Stimulated activated CD8-positive, alpha-beta memory T cell treated with anti-CD3 and anti-CD28 coated beads, Interleukin-2, amount 100 ng/mL, for 48 hours (primary cell): Measurements from ENCODE around the gene PPRC1.

ENCODE experiments used
- DNase-seq, 2 donors: peaks; one replicate each; pipeline ENCODE4 v3.0.0-alpha.2; 2020; ENCODE audit warnings: low read depth in 2 of 2

PPRC1 gene, protein sequence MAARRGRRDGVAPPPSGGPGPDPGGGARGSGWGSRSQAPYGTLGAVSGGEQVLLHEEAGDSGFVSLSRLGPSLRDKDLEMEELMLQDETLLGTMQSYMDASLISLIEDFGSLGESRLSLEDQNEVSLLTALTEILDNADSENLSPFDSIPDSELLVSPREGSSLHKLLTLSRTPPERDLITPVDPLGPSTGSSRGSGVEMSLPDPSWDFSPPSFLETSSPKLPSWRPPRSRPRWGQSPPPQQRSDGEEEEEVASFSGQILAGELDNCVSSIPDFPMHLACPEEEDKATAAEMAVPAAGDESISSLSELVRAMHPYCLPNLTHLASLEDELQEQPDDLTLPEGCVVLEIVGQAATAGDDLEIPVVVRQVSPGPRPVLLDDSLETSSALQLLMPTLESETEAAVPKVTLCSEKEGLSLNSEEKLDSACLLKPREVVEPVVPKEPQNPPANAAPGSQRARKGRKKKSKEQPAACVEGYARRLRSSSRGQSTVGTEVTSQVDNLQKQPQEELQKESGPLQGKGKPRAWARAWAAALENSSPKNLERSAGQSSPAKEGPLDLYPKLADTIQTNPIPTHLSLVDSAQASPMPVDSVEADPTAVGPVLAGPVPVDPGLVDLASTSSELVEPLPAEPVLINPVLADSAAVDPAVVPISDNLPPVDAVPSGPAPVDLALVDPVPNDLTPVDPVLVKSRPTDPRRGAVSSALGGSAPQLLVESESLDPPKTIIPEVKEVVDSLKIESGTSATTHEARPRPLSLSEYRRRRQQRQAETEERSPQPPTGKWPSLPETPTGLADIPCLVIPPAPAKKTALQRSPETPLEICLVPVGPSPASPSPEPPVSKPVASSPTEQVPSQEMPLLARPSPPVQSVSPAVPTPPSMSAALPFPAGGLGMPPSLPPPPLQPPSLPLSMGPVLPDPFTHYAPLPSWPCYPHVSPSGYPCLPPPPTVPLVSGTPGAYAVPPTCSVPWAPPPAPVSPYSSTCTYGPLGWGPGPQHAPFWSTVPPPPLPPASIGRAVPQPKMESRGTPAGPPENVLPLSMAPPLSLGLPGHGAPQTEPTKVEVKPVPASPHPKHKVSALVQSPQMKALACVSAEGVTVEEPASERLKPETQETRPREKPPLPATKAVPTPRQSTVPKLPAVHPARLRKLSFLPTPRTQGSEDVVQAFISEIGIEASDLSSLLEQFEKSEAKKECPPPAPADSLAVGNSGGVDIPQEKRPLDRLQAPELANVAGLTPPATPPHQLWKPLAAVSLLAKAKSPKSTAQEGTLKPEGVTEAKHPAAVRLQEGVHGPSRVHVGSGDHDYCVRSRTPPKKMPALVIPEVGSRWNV (N-terminal part only)

DNA sequence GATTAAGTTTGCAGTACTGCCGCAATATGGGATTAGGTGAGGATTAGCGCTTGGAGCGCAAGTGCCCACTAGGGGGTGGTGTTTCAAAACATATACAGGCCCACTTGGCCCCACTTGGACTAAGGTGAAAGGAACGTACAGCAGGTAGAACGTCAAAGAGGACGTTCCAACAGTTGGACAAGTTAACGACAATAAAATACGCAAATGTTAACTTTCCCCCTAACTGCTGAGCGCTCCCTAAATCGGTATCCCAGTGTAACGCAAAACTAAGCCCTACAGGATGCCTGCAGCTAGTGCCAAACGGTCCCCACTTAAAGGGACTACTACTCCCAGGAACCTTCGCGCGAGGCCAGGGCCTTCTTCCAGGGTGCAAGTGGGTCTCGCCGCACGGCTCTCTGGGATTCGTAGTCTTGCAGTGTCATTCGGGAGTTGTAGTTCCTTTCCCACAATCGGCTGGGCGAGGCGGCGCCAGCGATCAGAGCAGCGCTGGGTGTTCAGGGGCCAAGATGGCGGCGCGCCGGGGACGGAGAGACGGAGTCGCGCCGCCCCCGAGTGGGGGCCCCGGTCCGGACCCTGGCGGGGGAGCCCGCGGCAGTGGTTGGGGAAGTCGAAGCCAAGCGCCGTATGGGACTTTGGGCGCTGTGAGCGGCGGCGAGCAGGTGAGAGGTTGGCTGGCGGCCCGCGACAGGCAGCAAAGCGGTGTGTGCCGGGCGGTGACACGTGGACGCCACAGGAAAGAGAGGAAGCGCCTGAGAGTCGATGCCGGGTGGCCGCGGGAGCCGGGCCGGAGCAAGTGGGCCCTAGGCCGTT is at the start of gene PPRC1:
TSS of gene PPRC1 (plus strand) at position 478 of the 810 bp plus-strand sequence. CDS start at position 507, 29 bp downstream.
- DNase-seq, result peak; percentile 94

DNA sequence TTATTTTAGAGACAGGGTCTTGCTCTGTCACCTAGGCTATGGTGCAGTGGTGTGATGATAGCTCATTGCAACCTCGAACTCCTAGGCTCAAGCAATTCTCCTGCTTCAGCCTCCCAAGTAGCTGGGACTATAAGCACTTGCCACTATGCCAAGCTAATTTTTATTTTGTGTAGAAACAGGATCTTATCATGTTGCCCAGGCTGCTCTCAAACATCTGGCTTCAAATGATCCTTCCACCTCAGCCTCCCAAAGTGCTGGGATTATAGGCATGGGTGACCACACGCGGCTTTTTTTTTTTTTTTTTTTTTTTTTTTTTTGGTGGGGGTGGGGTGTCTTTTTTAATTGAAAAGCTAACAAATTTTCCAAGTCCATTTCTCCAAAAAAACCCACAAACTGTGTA is 49.3 kb upstream of the PPRC1 start:
- DNase-seq, result no peak

DNA sequence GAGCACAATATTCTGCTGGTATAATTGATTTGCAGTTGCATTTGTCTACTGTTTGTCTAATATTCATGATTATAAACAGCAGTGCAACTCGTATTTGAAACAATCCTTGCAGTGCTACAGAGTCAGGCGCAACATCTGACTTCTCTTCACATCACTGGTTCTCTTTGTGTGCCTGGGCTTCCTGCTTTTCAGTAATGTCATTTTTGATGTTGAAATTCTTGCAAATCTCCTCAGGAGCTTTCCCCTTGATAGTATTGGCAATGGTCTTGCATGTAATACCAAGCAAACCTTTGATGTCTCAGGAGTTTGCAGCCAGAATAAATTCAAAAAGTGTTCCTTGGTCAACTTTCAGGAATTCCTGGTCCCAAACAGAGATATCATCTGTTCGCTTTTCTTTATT is 47.5 kb upstream of the PPRC1 start:
- no peak for DNase-seq

DNA sequence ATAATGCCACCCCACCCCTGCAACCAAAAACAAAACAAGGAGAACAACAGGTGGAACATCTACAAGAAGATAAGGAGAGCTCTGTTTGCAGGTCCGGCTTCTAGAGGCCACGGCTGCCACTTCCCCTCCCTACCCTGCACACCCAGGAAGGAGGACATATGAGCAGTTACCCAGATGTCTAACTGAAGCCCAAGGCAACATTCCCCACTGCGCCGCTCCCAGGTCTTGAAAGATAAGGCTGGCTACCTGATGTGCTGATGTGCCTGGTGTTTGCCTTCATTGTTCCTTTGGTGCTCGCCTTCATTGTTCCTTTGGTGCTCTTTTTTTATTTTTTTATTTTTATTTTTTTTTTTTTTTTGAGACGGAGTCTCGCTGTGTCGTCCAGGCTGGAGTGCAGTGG is 46.6 kb upstream of the PPRC1 start:
- no peak for DNase-seq

DNA sequence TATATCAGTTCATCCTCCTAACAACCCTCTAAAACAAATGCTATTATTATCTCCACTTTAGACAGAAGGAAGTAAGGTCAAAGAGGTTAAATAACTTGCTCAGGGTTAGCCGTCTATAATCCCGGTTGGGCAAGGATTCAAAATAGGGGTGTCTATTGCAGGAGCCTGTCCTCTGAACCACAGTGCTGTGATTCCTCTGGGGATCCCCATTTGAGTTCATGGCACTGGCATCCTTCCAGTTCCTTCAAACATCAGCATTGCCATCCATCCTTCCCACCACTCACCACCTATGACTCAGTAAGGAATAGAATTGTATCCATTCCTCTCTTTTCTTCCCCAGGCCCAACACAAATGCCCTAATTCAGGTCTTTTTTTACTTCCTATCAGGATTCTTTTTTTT is 42.1 kb upstream of the PPRC1 start:
- DNase-seq, result no peak

DNA sequence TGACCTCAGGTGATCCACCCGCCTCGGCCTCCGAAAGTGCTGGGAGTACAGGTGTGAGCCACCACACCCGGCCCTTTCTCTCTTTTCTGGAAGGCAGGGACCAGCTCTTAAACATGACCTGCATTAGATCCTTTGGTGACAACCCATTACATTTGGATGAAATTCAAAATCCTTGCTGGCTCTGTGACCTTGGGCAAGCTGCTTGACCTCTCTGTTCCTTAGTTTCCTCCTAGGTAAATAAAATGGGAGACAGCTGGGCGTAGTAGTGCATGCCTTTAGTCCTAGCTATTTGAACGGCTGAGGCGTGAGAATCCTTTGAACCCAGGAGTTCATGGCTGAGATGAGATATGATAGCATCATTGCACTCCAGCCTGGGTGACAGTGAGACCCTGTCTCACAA is 36.4 kb upstream of the PPRC1 start:
- no peak for DNase-seq

DNA sequence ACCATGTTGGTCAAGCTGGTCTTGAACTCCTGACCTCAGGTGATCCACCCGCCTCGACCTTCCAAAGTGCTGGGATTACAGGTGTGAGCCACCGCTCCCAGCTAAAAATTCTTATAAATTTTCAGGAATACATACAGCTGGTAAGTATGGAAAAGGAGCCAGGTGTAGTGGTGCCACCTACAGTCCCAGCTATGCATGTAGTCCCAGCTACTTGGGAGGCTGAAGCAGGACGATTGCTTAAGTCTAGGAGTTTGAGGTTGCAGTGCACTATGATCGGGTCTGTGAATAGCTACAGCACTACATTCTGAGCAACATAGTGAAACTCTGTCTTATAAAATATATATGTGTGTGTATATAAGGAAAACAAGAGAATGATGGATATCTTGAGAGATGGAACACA is 31.7 kb upstream of the PPRC1 start:
- no peak for DNase-seq

DNA sequence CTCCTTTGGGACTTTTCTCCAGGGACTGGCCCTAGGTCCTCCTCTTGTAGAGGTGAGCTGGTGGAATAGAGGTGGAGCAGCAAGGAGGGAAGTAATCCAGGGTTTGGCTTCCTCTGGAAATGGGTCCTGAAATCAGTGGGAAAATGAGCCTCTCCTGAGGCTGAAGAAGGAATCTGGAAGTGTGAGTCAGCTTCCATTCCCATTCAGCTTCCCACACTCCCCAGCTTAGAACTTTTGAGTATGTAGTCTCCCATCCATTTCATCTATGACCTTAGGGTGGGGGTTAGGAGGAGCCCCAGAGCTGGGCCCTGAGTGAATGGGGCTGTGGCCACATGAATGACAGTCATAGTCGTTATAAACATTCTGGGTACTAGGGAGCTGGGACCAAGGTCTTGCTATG is 30.4 kb upstream of the PPRC1 start:
- DNase-seq, result no peak

DNA sequence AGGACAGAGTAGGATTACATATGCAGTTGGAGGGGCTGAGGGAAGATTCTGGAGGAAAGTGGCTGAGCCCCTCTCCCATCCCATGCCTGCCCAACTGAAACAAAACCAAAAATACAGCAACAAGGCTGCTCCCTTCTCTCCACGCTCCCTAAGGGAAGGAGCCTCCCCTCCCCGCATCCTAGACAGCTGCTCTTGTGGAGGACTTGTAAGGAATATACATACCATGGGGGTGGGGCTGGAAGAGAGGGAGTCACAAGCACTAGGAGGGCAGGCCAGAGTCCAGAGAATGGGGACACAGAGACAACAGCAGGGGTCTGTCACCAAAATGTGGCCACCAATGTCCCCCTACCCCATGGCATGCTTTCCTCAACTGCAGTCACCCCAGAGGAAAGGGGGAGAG is 25.8 kb upstream of the PPRC1 start:
- no peak for DNase-seq

DNA sequence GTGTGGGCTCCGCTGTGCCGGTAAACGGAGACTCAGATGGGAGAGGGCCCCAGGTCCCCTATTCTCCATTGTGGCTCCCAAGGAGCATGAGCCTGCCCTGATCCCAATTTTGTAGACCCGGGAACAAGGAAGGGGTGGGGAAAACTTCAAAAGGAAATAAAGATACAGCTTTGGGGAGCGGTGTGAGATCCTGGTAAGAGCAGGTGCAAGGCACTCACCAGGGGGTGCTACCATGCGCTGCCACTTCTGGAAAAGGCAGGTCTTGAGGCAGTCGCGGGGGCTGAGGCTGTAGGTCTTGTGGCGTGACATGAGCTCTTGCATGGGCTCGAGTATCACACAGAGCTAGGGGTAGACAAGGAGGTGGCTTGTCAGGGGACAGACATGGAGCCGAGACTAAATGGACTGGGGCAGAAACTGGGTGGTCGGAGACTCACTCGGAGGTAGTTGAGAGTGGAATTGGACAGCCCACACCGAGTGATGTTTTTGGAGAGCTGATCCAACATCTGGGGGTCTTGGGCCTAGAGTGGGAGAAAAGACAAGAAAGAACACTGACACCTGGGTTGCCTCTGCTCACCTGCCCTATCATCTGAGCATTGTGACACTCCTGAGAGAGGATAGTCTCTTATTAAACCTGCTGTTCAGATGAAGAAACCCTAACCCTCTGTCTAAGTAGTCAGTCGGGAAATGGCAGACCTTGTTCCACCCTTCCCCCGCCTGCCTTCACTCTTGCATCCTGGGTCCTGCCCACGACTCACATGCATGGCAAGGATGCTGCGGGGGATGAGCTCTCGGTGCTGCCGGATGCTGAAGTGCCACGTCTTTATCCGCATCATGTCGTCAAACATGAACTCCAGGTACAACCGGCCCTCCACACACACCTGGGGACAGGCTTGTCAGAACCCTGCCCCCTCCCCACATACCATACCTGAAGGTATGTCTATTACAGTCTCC is 23.4 kb upstream of the PPRC1 start:
- DNase-seq, result no peak

DNA sequence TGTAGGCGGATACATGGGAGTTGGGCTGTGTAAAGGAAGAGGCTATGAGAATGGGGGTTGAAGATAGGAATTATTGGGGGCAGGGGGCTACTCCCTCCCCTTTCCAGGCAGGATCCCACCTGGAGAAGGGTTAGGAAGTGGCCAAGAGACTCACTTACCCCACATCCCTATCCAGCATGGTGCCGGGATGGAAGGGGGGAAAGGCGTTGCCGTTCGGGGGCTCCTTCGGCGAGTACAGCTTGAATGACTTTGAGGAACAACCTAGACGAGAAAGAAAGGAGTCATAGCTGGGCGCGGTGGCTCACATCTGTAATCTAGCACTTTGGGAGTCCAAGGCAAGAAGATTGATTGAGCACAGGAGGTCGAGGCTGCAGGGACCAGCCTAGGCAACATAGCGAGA is 21.6 kb upstream of the PPRC1 start:
- DNase-seq, result no peak

DNA sequence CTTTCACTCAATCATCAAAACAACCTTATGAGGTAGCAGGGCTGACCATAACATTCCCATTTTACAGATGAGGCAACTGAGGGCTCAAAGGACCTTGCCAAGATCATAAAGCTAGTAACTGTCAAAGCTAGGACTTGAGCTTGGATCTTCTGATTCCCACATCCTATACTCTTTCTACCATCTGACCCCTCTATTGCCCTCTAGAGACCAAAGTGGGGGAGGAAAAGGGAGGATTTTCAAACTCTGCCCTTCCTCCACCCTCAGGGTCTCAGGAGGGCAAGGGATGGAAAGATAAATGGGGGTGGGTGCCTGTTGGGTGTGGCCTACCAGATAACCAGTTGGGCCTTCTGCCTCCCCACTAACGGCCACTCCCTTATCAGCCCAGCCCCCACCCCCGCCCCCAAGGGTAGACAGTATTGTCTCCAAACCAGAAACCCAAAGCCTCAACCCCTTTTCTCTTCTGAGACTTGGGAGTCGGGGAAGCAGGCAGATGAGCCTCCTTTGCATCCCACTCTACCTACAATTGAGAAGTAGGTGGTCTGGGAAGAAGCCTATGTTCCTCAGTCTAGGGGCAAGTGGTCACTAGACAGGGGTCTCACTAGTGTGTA is 20.5 kb upstream of the PPRC1 start:
- DNase-seq, result no peak

DNA sequence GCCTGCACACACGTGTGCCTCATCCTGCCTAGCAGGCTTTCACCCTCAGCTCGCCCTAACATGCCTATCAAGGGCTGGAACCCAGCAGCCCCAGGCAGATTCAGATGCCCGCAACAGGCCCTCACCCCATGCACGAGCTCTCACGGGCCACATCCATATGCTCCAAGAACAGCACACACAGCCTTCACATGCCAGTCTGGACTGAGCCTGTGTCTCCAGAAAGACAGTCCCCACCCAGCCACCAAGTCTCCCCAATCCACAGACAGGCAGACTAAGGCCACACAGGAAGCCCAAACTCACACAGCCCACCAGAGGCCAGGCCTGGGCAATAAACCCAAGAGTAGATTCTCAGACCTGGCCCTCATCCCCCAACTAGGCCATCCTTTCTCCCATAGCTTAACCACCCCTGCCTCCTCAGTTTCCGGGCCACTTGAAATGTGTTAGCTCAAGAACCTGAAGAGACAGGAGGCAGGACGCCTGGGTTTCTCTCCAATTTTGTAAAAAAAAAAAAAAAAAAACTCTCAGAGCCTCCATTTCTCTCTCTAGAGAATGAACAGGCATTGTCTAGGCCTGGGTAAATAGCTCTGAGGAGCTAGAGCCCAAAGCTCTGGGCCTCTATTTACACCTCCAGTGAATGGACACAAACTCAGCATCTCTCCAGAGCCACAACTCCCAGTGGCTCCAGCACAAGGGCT is 19.4 kb upstream of the PPRC1 start:
- no peak for DNase-seq

DNA sequence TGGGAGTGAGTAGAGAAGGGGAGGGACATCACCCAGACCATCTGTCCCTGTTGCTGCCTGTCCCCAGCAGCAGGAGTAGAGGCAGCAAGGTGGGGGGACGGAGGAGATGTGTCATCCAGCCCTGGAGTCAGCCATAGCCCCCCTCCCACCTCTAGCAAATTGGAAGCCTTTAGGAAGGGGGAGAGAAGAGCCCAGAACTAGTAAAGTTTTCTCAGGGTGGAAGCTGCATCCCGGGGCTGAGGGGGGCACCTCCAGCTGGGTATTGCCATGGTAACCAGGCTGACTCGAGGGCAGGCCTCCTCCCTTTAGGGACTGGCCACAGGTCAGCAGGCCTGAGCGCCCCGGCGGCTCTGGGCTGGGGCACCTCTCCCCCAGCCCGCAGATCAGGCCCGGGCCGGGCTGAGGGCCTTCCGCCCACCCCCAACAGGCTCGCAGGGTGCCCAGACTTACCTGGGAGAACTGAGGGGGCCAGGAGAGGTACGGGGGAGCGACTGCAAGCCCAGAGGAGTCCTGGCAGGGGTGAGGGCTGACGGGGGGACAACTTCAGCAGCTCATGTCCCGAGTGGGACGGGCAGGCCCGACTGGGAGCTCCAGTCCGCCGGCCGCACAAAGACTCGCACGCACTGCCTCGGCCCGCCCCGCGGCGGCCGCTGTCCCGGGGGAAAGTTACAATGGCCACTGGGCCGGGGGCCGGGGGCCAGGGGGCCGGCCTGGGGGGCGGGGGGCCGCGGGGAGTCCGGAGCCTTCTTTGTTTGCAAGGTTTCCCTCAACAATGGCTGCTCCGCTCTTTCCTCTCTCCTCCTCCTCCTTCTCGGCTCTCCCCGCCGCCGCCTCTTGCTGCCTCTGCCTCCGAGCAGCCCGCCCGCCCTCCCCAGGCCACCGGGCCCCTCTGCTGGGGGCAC is 18.6 kb upstream of the PPRC1 start:
- no peak for DNase-seq

DNA sequence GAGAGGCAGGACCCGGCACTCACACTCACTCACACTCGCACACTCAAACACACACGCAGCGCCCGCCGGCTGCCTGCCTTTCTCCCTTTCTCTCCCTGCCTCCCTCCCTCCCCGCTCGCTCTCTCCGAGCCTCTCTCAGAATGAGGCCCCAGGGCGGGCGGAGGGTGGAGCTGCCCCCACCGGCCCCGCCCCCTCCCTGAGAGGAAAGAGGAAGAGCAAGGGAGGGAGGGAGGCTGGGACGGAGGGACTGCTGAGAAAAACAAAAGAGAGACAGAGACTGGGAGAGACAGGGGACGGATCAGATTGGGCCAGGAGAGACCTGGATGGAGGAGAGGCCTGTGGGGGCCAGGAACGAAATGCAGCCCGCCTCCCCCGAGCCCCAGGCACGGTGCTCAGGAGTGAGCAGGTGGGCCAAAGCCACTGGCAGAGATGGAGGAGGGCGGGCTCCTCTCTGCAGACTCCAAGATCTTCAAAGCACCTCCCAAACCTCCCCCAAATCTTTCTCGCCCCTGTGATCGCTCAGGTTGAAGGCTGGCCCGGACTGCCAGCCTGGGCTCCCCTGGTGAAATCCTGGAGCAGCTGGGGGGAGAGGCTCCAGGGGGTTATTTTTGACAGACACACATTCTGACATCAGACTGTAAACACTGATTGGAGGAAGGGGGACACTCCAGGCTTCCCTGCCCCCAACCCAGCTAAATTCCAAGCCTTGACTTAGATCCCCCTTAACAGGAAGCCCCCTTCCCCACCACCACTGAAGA is 17.8 kb upstream of the PPRC1 start:
- DNase-seq, result peak; percentile 86 to 87

DNA sequence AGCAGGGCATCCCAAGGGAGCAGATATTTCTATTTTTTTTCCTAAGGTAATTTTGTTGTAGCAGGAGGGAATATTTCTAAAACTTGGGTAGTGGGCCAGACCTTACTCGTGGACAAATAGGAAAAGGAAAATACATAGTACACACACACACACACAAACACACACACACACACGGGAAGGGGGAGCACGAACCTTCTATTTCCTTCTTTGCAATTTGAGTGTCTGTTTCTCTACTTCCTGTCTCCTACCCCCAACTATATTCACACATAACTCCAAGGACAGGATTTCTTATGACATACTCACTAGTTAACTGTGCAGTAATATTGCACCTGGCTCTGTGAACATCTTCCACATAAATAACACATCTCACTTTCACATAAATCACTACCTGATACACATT is 17.1 kb upstream of the PPRC1 start:
- DNase-seq, result no peak

DNA sequence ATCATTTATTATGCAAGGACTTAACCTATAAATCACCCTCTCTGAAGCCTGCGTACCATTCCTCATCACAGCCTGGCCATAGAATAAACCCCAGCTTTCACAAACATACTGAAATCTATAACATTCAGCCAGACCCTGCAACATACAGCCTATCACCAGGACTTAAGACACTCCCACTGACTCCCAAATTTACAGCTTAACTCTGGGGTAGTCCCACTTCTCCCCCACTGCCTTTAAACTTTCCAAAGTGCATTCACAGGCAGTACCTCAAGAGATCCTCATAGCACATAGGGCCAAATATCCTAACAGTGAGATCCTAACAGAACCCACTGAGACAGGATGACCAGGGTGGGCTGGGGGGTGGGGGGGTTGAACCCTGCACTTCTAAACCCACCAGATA is 16.2 kb upstream of the PPRC1 start:
- DNase-seq, result no peak
